Gastrocnemius medialis (tissue), 4 donors: ENCODE data around the gene PTPN3.
"Not testable (repeated sequence)": the region's sequence is repeated elsewhere in the genome, so short reads cannot be mapped to it uniquely, and the experiment has no call there.

ENCODE experiments used
- CTCF ChIP-seq, 5 experiments: fragments of 450-650 bp in 3 of 5; fragments of 200-600 bp in 2 of 5; sonication (generic) in 2 of 5; IDR thresholded peaks in 4 of 5; conservative IDR thresholded peaks in 1 of 5; 1 replicate in 4 of 5; 2 replicates in 1 of 5; pipeline ENCODE4 v1.5.1; 2016 to 2019; ENCODE audit warnings: antibody characterized with exemption in 5 of 5, mild to moderate bottlenecking in 3 of 5, moderate library complexity in 3 of 5
- POLR2A ChIP-seq, 2 donors: fragments of 450-650 bp; IDR thresholded peaks; one replicate each; pipeline ENCODE4 v1.6.1; 2017; ENCODE audit warnings: antibody characterized with exemption in 2 of 2, mild to moderate bottlenecking in 2 of 2, moderate library complexity in 2 of 2

GRCh38 chr9:109532652-109533051, 34.5 kb upstream of the PTPN3 start:
- not testable (repeated sequence) for TF ChIP-seq POLR2A (IDR thresholded peaks at IDR 0.05); CTCF (IDR thresholded peaks at IDR 0.05 in 4 of 5, conservative IDR thresholded peaks at IDR 0.05 in 1 of 5)
